HUES6 (cell line): ENCODE results near the gene ZBTB38.

Experiments used
- H3K27ac ChIP-seq: 2 replicates; pipeline ENCODE4 v1.7.0; 2013; ENCODE audit warnings: low read depth, mild to moderate bottlenecking, low read length, inconsistent platforms
- H3K27me3 ChIP-seq: 2 replicates; pipeline ENCODE4 v1.6.1; 2013; ENCODE audit warnings: low read length; ENCODE audit not compliant: control insufficient read depth, insufficient read depth
- H3K36me3 ChIP-seq: 2 replicates; pipeline ENCODE4 v1.6.1; 2013; ENCODE audit warnings: low read length; ENCODE audit not compliant: control insufficient read depth, insufficient read depth
- H3K4me1 ChIP-seq: 2 replicates; pipeline ENCODE4 v1.6.1; 2013; ENCODE audit warnings: low read length; ENCODE audit not compliant: control insufficient read depth, insufficient read depth
- H3K4me3 ChIP-seq: 2 replicates; pipeline ENCODE4 v1.5.1; 2013; ENCODE audit warnings: low read depth, low read length
- H3K9ac ChIP-seq: one replicate; pipeline ENCODE4 v1.6.1; 2013; ENCODE audit warnings: mild to moderate bottlenecking, low read length
- H3K9me3 ChIP-seq: 2 replicates; pipeline ENCODE4 v1.6.1; 2013; ENCODE audit warnings: low read depth, low read length; ENCODE audit not compliant: control insufficient read depth, insufficient read depth

The ZBTB38 gene

DNA sequence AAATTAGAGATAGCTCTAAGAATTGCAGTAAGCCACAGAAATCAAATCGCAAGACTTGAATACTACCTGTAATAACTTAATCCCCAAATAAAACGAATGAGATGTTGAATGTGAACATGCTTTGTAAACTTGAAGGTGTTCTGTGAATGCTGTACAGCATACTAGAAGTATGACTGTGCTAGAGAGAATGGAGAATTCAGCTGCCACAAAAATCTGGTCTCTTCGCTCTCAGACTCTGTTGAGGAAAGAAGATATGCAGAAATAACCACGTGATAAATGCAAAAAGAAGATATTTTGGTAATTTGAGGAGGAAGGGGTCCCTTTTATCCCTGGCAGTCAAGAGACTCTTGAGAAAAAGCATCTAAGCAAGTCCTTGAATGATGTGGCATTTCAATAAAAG, 37.3 kb downstream of the ZBTB38 start:
- Histone ChIP-seq H3K9ac (no peak overlapping the region), H3K4me1 (peaks cover 31% of the 10 kb centered on the region), H3K27ac (no peak overlapping the region), H3K9me3 (no peaks in the 10 kb centered on the region), H3K4me3 (no peak overlapping the region), H3K27me3 (peaks cover 47% of the 10 kb centered on the region), H3K36me3 (peaks cover 25% of the 10 kb centered on the region; the same call in 1 of the 2 replicates)

DNA sequence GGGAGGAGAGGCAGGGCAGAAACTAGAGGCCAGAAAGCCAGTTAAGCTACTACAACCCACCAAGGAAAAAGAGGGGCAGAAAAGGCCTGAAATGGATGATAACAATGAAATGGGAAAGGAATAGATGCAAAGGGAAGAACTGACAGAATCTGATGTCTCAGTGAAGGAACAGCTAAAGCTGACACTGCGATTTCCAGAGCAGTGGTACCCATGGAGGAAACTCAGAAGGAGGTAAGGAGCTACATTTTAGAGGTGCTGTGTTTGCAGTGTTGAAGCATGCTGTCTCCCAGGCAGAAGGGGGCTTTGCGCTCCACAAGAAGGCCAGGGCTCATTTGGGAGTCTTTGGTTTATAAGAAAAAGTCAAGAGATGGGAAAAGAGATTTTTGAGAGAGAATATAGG, 38.0 kb downstream of the ZBTB38 start:
- Histone ChIP-seq H3K9me3 (no peaks in the 10 kb centered on the region), H3K36me3 (peaks cover 25% of the 10 kb centered on the region; the same call in 1 of the 2 replicates), H3K4me3 (no peak overlapping the region), H3K27me3 (peaks cover 53% of the 10 kb centered on the region), H3K9ac (no peak overlapping the region), H3K27ac (no peak overlapping the region), H3K4me1 (peaks cover 30% of the 10 kb centered on the region)

DNA sequence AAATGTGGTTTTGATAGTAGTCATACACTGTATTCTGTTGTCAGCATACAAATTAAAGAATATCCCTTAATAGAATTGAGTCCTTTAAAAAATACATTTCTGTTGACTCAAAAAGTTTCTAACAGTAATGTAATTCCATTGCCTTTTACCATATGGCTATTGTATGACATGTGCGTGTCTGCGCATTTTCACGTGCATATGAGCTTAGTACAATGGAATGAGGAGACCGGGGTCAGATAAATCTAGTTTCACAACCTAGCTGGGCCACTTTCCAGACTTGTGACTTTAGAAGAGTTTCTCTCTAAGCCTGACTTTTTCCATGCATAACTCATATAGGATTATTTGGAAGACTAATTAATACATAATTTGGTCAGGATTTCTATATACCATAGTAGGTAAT, 38.7 kb downstream of the ZBTB38 start:
- Histone ChIP-seq H3K4me1 (peaks cover 30% of the 10 kb centered on the region), H3K36me3 (peaks cover 25% of the 10 kb centered on the region; the same call in 1 of the 2 replicates), H3K9me3 (no peaks in the 10 kb centered on the region), H3K4me3 (no peak overlapping the region), H3K27me3 (peaks cover 55% of the 10 kb centered on the region), H3K9ac (no peak overlapping the region), H3K27ac (no peak overlapping the region)

DNA sequence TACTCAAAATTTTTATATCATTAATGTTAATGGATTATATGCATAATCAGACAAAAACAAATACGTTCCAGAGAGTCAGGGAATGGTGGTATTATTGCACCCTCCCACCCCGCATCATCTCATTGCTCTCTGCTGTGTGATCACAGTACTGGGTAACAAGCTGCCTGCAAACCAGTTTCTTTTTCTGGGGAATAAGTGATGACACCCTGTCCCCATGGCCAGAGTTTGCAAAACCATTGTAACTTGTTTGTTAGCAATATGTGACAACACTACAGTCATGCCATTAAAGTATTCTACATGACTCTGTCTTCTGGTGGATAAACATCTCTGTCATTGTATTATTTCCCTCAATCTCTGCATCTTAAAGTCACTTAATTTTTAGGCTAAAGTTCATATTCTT, 39.5 kb downstream of the ZBTB38 start:
- Histone ChIP-seq H3K9ac (no peak overlapping the region), H3K4me3 (no peak overlapping the region), H3K27ac (no peak overlapping the region), H3K4me1 (peaks cover 36% of the 10 kb centered on the region), H3K36me3 (peaks cover 25% of the 10 kb centered on the region; the same call in 1 of the 2 replicates), H3K9me3 (no peaks in the 10 kb centered on the region), H3K27me3 (peaks cover 53% of the 10 kb centered on the region)

DNA sequence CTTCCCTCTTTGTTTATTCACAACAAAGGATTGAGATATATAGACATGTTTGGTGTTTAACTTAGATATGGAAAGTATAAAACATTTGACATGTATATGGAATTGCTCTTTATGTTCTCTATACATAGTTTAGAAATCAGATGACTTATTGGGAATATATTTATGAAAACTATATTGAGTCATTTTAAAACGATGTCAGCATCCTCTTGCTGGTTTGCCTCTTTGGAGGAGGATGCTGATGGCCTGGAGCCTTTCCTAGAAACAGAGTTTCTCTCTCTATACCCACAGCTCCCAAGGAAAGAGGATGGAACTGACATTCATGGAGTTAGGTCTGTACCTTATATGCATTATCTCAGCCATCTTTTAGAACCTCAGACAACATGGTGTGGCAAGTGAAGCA, 40.3 kb downstream of the ZBTB38 start:
- Histone ChIP-seq H3K27ac (no peak overlapping the region), H3K4me3 (no peak overlapping the region), H3K27me3 (peaks cover 45% of the 10 kb centered on the region), H3K36me3 (peaks cover 24% of the 10 kb centered on the region; the same call in 1 of the 2 replicates), H3K9me3 (no peaks in the 10 kb centered on the region), H3K9ac (no peak overlapping the region), H3K4me1 (peaks cover 36% of the 10 kb centered on the region)

DNA sequence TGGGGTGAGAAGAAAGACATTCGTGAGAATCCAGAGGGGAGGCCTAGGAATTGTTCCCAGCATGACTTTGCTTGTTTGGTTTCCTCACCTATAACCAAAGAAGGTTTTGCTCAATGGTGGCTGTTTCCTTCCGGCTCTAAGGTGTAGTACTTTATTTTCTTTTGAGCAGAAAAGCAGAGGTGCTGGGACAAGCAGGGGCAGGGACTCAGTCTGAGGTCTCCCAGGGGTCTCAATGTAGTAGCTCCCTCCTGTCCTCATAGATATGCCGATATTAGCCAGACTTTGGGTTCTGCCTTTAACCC, 41.6 kb downstream of the ZBTB38 start:
- H3K9me3 ChIP-seq = no peaks in the 10 kb centered on the region
- H3K4me1 ChIP-seq = peaks cover 36% of the 10 kb centered on the region
- peaks cover 23% of the 10 kb centered on the region for H3K36me3 ChIP-seq
- H3K9ac ChIP-seq = peak overlapping the region; percentile 47
- H3K27ac ChIP-seq = no peak overlapping the region; the same call in 1 of the 2 replicates
- H3K27me3 ChIP-seq = peaks cover 34% of the 10 kb centered on the region; the same call in 1 of the 2 replicates
- no peak overlapping the region for H3K4me3 ChIP-seq

DNA sequence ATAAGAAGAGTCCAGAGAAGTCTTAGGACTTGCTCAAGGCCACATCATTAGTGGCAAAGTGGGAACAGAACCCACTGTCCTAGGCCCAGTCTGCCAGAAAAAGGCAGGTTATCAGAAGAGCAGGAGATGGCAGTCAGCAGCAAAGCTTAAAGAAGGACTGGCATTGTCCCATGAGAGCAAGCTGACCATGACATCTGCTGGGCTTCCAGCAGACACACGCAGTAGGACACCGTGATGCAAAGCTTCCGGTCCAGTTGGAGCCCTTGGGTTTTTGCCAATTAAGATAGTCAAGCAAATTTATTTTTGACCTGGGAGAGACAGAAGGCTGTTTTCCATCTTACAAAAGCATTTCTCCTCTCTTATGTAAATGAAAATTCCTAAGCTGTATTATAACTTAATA, 42.1 kb downstream of the ZBTB38 start:
- Histone ChIP-seq H3K27ac (no peak overlapping the region; the same call in 1 of the 2 replicates), H3K36me3 (peaks cover 19% of the 10 kb centered on the region), H3K9ac (peak overlapping the region; percentile 47), H3K4me1 (peaks cover 36% of the 10 kb centered on the region), H3K4me3 (no peak overlapping the region), H3K27me3 (peaks cover 34% of the 10 kb centered on the region; the same call in 1 of the 2 replicates), H3K9me3 (no peaks in the 10 kb centered on the region)

DNA sequence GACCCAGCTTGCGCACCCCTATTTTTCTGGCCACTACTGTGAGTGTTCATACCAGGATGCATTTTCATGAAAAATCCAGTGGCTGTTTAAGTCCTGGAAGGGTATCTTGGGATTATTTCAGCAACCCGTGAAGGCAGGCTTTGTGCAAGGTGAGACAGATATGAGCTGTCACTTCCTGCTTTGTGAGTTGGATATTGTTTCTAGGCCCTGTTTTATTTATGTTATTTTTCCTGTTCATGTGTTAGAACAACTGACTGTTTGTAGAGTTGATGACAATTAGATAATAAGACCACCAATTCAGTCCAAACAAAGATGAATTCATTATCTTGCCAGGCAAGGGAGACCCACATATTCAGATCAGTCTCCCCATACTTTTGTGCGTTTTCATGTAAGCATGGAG, 42.5 kb downstream of the ZBTB38 start:
- Histone ChIP-seq H3K4me3 (no peak overlapping the region), H3K4me1 (peaks cover 36% of the 10 kb centered on the region), H3K36me3 (peaks cover 18% of the 10 kb centered on the region), H3K27ac (no peak overlapping the region), H3K27me3 (peaks cover 34% of the 10 kb centered on the region; the same call in 1 of the 2 replicates), H3K9ac (no peak overlapping the region), H3K9me3 (no peaks in the 10 kb centered on the region)

DNA sequence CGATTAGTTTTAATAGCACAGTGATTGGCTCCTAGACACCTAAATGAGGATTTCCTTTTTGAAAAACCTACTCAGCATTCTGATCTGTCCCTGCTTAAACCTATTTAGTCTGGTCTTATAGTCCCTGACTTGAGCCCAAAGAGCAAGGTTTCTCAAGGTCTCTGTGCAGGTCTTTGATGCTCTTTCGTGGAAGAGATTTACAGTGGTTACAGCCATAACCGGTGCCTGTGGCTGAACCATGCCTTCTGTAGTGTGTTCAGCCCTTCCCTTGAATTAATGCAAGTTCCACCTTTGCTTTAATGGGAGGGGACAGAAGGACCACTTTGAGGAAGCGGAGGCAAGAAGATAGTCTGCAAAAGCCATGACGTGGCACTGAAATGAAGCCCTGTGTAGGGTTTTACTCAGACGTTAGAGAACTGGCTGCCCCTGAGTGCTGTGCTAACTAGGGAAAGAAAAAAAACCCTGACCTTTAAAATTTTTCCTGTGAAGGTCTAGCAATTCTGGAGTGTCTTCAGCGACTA, 43.0 kb downstream of the ZBTB38 start:
- H3K4me3 ChIP-seq = no peak overlapping the region
- H3K9me3 ChIP-seq = no peaks in the 10 kb centered on the region
- no peak overlapping the region for H3K9ac ChIP-seq
- H3K27ac ChIP-seq = no peak overlapping the region
- peaks cover 29% of the 10 kb centered on the region; the same call in 1 of the 2 replicates for H3K27me3 ChIP-seq
- peaks cover 36% of the 10 kb centered on the region for H3K4me1 ChIP-seq
- H3K36me3 ChIP-seq = peaks cover 14% of the 10 kb centered on the region

DNA sequence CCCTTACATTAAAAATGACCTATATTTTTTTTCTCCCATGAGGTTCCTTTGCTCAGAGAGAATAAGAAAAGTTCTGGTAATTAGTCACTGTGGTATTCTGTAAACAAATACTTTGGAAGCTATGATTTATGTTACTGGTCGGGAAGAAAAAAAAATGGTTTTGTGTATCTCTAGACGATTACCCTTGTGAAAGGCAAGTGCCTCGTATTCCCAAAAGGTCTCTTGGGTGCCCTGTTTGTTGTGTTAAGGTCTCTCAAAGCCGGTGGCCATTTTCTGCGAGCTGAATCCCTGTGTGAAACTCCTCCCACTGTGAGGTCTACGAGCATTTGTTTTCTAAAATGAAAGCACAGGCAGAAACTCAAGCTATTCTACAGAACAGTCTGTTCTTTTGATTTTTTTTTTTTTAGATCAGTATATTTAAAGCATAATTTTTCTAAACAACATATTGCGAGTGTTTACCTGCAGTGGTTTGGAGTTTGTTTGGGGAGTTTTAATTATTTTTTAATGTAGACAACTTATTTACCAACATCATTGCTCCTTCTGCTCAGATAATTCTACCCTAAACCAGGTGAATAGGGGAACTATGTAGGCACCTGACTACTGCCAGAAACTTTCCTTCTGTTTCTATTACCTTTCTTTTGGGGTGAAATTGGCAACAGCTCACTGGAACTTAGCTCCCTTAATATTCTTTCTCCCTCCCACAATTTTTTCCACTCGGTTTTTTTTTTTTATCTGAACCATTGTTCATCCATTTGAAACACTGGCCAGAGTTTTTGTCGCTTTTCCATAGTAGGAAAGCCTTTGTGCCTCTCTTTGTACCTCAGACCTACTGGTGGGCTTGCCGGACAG, 44.0 kb downstream of the ZBTB38 start:
- Histone ChIP-seq H3K9me3 (no peaks in the 10 kb centered on the region), H3K4me1 (peaks cover 36% of the 10 kb centered on the region), H3K27ac (no peak overlapping the region), H3K9ac (no peak overlapping the region), H3K4me3 (no peak overlapping the region), H3K36me3 (peaks cover 12% of the 10 kb centered on the region), H3K27me3 (peaks cover 26% of the 10 kb centered on the region; the same call in 1 of the 2 replicates)

DNA sequence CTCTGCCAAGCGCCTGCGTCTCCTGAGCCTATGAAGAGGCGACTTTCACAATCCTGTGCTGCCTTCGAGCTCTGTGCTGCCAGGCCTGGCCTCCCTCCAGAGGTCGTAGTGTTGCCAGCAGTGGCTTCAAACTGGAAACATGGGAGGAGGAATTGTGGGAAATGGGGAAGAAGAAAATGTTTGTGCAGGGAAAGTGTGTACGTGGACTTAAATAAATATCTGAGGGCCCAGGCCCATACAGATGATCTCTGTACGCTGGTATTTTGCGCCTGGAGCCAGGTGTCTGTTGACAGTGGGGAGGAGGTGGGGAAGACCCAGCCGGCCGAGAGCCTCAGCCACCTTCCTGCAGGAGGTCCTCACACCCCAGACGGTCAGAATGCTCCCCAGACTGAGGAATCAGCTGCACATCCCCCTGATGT, 44.6 kb downstream of the ZBTB38 start:
- no peak overlapping the region for H3K9ac ChIP-seq
- H3K36me3 ChIP-seq = peaks cover 13% of the 10 kb centered on the region
- H3K4me1 ChIP-seq = peaks cover 36% of the 10 kb centered on the region
- no peak overlapping the region for H3K27ac ChIP-seq
- H3K9me3 ChIP-seq = no peaks in the 10 kb centered on the region
- no peak overlapping the region for H3K4me3 ChIP-seq
- peaks cover 20% of the 10 kb centered on the region; the same call in 1 of the 2 replicates for H3K27me3 ChIP-seq
